HG03066 (cell line): Measurements from ENCODE around the gene PLK1.
"Not testable (repeated sequence)": the region's sequence is repeated elsewhere in the genome, so short reads cannot be mapped to it uniquely, and the experiment has no call there.

Experiments used
- ATAC-seq: cut with Tn5 transposase; IDR thresholded peaks from one replicate; pipeline ENCODE4 v1.9.1; 2021; ENCODE audit warnings: low read depth; ENCODE audit not compliant: unreplicated experiment

PLK1 gene

DNA sequence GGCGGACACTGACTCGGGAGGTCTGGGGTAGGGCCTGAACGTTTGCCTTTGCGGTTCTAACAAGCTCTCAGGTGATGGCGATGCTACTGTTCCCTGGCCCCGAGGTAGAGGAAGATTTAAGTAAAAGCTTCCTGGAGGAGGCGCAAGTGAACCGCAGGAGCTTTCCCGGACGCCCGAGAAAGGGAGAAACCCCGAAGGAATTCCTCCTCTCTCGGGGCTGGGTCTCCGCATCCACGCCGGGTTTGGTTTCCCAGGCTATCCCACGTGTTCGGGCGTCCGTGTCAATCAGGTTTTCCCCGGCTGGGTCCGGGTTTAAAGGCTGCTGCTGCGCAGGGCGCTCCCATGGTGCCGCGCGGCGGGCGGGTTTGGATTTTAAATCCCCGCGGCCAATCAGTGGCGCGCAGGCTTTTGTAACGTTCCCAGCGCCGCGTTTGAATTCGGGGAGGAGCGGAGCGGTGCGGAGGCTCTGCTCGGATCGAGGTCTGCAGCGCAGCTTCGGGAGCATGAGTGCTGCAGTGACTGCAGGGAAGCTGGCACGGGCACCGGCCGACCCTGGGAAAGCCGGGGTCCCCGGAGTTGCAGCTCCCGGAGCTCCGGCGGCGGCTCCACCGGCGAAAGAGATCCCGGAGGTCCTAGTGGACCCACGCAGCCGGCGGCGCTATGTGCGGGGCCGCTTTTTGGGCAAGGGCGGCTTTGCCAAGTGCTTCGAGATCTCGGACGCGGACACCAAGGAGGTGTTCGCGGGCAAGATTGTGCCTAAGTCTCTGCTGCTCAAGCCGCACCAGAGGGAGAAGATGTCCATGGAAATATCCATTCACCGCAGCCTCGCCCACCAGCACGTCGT, at the start of gene PLK1:
PLK1 (plus strand) TSS at position 460 of the 844 bp plus-strand sequence; CDS start at position 504, 44 bp downstream.
- ATAC-seq: peak; percentile 81

DNA sequence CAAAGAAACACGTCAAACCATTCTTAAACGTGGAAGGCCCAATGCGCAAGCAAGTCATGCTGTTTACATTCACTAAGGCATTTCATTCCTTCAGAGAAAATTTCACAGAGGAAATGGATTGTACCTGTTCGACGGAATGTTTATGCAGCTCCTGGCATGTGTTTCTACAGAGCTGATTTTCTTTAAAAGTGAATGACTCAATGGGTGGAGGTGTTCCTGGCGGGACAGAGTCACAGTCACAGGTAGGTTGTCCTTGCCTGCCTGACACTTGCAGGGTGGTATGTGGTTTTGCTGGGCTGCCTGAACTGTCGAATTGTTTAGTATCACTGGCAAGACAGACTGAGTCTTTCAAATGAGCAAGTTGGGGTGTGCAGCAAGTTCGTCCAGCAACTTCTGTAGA, 49.2 kb upstream of the PLK1 start:
- ATAC-seq: no peak

DNA sequence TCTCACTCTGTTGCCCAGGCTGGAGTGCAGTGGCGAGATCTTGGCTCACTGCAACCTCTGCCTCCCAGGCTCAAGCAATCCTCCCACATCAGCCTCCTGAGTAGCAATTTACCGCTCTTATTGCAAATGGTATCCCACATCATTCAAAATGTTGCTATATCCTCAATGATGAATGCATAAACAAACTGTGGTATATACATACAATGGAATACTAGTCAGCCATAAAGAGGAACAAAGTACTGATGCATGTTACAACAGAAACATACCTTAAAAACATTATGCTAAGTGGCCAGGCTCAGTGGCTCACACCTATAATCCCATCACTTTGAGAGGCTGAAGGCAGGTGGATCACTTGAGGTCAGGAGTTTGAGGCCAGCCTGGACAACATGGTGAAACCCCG, 46.8 kb upstream of the PLK1 start:
- not testable (repeated sequence) for ATAC-seq

DNA sequence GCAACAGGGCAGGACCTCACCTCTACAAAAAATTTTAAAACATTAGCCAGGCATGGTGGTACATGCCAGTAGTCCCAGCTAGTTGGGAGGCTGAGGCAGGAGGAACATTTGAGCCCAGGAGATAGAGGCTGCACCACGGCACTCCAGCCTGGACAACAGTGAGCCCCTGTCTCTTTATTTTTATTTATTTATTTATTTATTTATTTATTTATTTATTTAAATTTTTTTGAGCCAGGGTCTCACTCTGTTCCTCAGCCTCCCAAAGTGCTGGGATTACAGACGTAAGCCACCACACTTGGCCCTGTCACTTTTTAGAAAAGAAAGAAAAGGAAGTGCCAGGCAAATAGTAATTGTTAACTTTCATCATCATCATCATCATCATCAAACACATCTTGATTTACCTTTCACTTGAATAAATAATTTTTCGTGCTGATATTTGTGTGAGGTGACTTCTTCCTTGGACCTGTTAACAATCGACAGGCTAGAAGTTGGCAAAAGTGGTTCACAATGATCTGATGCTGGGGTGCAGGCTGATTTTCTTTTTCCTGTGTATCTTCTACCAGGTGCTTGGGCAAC, 44.1 kb upstream of the PLK1 start:
- no peak for ATAC-seq

DNA sequence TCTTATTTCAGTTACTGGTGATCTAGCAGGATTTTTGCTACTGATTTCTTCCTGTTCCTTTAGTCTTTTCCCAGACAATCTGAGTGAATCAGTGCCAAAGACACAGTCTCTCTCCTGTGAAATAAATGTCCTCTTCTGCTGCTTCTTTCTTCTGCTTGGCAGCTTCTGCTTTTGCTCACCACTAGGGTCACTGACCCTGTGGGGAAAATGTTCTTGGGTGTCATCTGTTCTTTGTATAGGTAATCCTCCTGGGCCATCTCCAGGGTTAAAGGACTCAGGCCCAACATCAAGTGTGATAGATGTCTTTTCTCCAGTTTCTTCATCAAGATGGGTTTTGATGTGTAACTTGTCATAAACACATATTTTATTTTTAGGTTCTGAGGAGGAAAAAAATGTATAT, 42.7 kb upstream of the PLK1 start:
- ATAC-seq: no peak

DNA sequence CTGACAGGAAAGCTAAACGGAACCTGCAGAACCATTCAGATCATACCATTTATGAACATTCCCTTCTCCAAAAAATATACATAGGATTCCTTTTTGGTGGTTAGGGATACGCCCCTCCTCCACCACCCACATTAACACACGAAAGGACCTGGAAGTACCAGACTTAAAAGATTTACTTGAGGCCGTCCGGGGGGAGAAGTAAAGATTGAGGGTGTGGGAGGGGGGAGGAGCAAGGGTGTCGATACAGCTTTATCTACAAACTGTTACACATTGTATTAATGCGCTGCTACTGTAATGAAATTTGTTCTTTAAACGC, 38.1 kb upstream of the PLK1 start:
- no peak for ATAC-seq

DNA sequence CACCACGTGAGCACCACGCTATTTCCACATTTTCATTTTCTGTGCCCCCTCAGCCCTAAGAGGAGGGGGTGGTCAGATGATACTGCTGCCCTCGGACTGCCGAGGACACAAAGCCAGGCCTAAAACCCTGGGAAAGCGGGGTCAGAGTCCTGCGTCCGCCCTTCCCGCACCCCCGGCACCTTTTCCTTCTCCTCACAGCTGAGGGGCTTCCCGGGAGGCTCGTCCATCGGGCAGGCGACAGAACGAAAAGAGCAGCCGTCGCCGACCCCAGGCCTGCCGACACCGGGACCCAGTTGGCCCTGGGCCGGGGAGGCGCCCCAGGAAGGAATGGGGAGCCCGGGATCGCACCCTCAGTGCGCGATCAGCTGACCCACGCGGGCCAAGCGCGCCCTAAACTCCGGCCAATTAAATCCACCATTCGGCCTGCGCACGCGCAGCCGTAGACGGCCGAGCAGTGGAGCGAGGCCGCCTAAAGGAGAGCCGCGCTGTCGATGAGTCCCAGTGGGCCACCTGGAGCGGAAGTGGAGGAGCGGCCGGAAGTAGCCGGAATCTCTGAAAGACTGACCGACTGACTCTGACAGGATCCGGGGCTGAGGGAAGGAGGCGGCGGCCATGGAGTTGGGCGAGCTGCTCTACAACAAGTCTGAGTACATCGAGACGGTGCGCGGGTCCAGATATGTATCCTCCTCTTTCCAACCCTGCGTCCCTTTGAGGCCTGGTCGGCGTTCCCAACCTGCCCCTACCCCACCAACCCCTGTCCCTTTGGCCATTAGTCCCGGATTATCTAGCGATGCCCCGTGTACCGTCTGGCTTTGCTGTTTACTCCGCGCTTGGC, 37.5 kb upstream of the PLK1 start, which contains the start of the genes DCTN5 and PALB2:
DCTN5 (plus strand) TSS at position 536 of the 835 bp plus-strand sequence; CDS start at position 613, 77 bp downstream.
PALB2 (minus strand) TSS at position 380 of the 835 bp plus-strand sequence; CDS start at position 227, 153 bp downstream.
- ATAC-seq: peak; percentile 95

DNA sequence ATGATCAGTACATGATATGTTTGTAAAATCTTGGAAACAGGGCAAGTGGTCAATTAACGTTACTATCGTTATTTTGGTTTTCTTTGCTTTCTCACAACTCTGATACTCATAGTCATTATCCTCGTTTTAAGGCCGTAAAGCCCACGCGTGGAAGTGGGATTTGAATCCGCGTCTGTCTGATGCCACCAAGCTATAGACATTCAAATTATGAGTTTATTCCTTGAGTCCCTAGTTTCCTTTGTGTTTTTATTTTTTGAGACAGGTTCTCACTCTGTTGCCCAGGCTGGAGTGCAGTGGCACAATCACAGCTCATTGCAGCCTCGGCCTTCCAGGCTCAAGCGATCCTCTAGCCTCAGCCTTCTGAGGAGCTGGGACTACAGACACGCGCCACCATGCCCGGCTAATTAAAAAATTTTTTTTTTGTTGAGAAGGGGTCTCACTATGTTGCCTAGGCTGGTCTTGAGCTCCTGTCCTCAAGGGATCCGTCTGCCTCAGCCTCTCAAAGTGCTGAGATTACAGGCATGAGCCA, 36.4 kb upstream of the PLK1 start:
- ATAC-seq: no peak

DNA sequence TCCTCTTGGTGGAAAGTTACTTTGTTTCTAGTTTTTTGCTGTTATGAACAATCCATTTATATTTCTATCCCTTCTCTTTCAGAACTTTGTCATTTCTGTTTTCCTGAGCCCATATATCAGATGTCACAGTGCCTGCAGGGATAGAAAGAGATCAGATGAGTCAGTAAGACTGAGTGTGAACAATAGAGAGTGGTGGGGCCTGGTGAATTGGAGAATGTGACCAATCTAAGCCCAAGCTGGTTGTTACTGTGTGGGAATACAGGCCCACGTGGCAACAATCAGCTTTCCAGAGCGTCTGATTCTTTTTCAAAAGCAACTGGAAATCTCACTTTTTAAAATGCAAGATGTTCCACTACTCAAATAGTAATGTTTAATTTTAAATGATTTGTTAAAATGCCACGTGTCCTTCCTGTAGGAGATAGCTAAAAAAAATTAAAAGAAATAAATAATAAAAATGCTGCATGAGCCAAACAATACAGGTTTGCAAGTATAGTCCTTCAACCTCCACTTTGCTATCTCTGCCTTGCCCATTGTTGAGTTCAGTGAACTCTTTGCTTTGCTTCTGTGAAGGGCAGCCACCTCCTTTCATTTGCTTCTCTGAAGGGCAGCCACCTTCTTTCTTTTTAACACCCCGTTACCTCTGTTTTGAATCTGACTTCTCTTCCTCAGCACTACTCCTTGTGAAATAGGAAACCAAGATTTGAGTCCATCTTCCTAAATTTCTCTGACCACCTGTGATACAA, 27.8 kb upstream of the PLK1 start:
- no peak for ATAC-seq

DNA sequence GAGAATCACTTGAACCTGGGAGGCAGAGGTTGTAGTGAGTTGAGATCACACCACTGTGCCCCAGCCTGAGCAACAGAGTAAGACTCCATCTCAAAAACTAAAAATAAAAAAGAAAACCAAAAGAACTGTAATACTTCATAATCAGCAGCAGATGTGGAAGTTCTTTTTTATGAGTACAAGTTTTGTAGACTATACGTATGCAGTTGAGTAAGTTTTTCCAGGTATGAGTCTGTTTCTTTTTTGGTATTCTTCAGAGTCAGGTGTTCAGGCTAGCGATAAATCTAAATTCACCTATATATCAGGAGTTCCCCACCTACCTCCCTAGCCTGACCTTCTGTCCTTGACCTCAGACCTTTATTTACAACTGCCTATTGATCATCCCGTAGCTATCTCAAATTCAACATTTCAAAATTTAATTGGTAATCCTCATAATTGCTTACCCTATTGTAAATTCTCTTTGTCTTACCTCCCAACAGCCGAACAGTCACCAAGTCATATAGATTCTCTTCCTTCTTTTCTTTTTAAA, 26.7 kb upstream of the PLK1 start:
- ATAC-seq: no peak

DNA sequence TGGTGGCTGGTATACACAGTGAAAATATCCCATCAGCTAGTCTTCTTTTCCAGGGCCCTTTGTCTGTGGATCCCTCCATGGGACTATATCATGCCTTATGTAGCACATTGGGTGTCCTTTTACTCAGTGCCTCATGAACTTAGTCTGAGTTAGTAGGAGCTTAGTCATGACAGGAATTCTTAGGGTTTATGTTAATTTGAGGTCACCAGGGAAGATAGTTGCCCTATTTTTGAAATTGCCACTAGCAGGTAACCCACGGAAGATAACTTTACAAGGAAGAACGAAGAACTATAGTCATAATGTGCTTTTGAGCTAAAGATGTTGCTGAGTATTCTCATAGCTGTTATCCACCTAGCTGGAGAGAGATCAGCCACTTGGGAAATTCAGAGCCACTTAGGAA, 14.8 kb upstream of the PLK1 start:
- no peak for ATAC-seq

DNA sequence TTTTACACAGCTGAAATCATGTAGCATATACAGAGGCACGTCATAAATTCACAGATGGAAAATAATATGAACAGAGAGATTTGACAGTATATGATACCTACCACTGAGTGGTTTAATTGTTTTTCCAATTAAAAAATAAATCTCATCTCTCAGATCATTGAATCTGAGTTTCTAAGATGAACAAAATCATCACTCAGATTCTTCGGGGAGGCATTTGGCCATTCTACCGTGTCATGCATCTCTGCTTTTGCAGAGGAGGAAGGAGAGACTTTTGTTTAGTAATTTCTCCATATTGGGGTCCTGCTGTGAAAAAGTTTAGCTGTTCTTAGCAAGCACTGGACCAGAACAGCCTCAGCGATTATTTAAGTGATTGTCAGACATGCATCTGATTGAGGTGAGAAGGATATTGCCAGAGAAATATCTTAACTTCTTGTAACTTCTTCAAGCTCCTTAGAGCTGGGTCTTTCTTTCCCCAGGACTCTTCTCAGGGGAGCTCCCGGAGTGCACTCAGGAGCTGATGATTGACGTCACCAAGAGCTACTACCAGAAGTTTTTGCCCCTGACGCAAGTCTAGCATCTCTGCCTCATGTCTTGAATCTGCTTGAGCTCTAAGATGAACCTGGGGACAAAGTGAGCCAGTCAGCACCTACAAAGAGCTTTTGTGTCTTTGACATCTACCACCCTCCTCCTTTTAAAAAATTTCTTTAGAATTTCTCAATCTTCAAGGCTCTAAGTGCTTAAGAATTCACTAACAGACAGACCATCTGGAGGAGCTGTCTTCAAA, 11.9 kb upstream of the PLK1 start:
- ATAC-seq: no peak

DNA sequence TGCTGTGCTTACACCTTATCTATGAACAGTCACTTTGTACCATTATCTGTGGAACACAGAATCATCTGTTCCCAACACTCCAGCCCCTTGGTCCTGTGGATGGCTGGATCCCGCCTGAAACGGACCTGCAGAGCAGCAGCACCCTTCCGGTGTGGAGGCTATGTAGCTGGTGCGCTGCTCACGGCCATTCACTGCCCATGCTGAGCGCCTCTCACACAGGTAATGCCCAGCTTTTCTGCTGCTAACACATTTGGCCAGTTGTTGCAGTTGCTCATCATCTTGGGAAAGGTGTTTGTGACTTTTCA, 11.4 kb upstream of the PLK1 start:
- no peak for ATAC-seq

DNA sequence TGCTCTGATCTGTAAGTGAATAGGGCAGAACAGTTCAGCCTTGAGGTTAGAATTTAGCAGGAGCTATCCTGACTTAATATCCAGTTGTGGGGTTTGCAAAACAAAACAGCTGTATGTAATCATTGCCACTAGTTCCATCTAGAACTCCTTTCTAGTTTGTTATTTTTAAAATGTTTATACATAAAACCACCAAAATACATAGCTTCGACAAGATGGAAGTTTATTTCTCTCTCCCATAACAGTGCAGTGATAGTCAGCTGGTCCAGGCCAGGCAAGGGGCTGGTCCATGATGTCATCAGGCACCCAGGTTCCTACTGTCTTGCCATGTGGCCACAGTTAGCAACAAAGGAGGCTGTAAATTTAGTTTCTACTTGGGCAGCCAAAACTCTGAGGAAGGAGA, 10.5 kb upstream of the PLK1 start:
- no peak for ATAC-seq

DNA sequence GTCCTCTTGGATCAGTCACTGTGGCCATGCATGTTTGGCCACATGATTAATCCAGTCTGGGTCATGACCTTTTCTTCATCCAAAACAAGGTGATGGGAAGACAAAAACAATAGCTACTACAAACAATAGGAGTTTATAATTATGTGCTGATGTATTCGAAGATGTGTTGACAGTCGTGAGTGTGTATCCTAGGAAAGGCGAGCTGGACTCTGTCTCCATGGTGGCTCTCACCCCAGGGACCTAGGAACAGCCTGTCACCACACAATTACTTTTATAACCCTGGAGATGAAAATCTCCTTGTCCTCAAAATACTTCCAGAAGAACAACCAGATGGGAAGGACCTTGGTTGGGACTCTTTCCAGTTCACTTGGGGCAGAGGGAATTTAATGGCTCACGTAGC, 9.8 kb upstream of the PLK1 start:
- ATAC-seq: no peak

DNA sequence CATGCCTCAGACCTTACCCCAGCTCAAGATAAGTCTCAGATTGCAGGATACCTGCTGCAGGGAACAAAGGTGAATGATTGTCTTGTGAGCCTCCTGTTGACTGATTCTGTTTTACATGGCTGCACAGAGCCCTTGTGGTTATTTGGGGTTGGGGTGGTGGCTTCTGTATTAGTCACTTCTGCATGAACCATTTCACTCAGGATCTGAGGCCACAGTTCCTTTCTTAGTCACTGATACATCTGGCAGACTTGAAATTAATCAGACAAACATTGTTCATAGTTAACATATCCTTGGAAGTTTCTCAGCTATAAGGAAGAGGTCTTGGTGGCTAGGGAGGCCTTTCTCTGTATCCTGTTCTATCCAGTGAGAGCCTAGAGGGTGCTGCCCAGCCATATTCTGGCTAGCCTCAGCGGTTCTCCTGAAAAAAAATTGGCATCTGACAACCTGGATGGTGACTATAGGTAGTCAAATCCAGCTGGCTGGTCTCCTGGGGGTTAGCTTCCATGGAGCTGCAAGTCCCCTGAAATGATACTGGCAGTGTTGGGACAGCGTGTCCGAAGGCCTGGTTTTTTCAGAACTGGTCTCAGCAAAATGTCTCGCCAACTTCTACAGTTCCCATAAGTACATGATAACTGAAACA, 8.4 kb upstream of the PLK1 start:
- ATAC-seq: peak; percentile 98

DNA sequence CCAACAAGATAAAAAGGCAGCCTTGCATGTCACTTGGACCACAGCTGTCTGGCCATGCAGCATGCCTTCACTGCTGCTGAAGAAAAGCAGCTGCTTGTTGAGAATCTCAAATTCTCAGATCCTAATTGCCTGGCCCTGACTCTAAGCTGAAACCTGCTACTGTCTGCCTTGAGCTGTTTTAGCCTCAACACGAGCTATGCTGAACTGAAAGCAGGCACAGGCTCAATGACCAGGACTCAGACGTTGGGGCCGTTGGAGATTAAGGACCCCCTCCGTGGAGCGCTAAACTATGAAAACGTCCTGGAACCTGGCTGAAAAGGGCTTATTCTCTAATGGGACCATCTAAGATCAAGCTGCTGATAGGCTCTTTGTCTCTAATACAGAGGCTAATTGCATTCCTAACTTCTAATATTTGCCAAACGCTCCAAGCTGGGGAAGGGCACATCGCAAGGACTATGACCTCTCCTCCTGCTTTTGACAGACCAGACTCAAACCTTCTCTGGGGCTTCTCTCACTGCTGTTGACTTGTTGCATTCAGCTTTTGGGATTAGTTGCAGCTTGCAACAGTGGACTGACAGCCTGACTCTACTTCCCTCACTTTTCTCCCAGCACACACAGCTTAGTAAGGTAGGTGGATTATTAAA, 4.6 kb upstream of the PLK1 start:
- no peak for ATAC-seq

DNA sequence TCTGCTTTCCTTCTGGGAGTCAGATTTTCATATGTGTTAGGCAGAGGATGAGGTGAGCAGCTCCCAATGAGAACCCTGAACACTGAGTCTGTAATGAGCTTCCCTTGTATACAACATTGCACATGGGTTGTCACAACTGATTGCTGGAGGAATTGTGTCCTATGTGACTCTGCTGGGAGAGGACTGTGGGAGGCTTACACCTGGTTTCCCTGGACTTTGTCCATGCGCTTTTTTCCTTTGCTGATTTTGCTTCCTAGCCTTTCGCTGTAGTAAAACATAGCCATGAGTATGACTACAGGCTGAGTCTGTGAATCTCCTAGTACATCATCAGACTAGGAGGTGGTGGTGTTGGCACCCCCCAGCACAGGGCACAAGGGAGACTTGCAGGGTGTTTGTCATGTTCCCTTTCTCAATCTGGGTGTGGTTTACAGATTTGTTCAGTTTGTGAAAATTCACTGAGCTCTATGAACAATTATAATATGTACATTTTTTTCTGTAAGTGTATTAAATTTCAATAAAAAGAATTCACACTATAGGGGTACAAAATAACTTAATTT, 1.7 kb upstream of the PLK1 start:
- ATAC-seq: no peak
